SU-DHL-6 (cell line): ENCODE data around the gene ACY1.

Source experiments
- H2AFZ ChIP-seq: fragments of 200-600 bp; sonication (generic); 2 replicates; pipeline ENCODE4 v1.6.1; 2014; ENCODE audit warnings: low read depth, mild to moderate bottlenecking, moderate library complexity, mixed read lengths, antibody characterized with exemption, low read length; ENCODE audit not compliant: severe bottlenecking
- H3F3A ChIP-seq: fragments of 200-600 bp; shearing (Covaris generic); 2 replicates; pipeline ENCODE4 v1.6.0; 2016; ENCODE audit warnings: antibody characterized with exemption, mild to moderate bottlenecking; ENCODE audit not compliant: insufficient read depth
- H3K27ac ChIP-seq: fragments of 200-600 bp; sonication (generic); 2 replicates; pipeline ENCODE4 v1.5.1; 2016; ENCODE audit warnings: low read depth, mild to moderate bottlenecking, low read length, moderate library complexity, mixed read lengths
- H3K27me3 ChIP-seq: fragments of 200-600 bp; sonication (generic), shearing (Covaris generic); 2 replicates; pipeline ENCODE4 v1.6.0; 2014; ENCODE audit warnings: mild to moderate bottlenecking, low read length
- H3K36me3 ChIP-seq: fragments of 200-600 bp; sonication (generic); 2 replicates; pipeline ENCODE4 v1.6.1; 2014; ENCODE audit warnings: mild to moderate bottlenecking, low read length, mixed read lengths
- H3K4me2 ChIP-seq: fragments of 300-600, 200-600 bp; shearing (Covaris generic), sonication (generic); 2 replicates; pipeline ENCODE4 v1.6.0; 2014; ENCODE audit warnings: low read length, low read depth, mild to moderate bottlenecking; ENCODE audit not compliant: poor library complexity, severe bottlenecking
- H3K4me3 ChIP-seq: fragments of 200-600 bp; sonication (generic); 2 replicates; pipeline ENCODE4 v1.5.1; 2014; ENCODE audit warnings: antibody characterized with exemption, low read length, mild to moderate bottlenecking, mixed read lengths; ENCODE audit not compliant: insufficient read depth, poor library complexity, severe bottlenecking
- H3K79me2 ChIP-seq: fragments of 200-600 bp; sonication (generic); 2 replicates; pipeline ENCODE4 v1.6.1; 2014; ENCODE audit warnings: mild to moderate bottlenecking, low read length, moderate library complexity; ENCODE audit not compliant: insufficient read depth
- H3K9ac ChIP-seq: fragments of 200-600 bp; sonication (generic); 2 replicates; pipeline ENCODE4 v1.7.0; 2014; ENCODE audit warnings: mild to moderate bottlenecking, low read length
- H3K9me2 ChIP-seq: fragments of 200-600 bp; sonication (generic); replicated peaks from 2 replicates; pipeline ENCODE4 v1.6.1; 2014; ENCODE audit warnings: low read length; ENCODE audit not compliant: insufficient read depth
- H3K9me3 ChIP-seq: fragments of 200-600 bp; sonication (generic); 2 replicates; pipeline ENCODE4 v1.6.1; 2014; ENCODE audit warnings: low read length, mixed read lengths; ENCODE audit not compliant: insufficient read depth
- H4K20me1 ChIP-seq: fragments of 200-600 bp; sonication (generic); 2 replicates; pipeline ENCODE4 v1.6.1; 2014; ENCODE audit warnings: low read depth, mild to moderate bottlenecking, antibody characterized with exemption, low read length, moderate library complexity, mixed read lengths
- EZH2phosphoT487 ChIP-seq: fragments of 200-600 bp; sonication (generic), shearing (Covaris generic); conservative IDR thresholded peaks from 2 replicates; pipeline ENCODE4 v1.6.1; 2018; ENCODE audit warnings: mild to moderate bottlenecking, antibody characterized with exemption, low read length, moderate library complexity, mixed read lengths
- TF ChIP-seq, protein P1 (sequence below): fragments of 200-600 bp; sonication (generic); IDR thresholded peaks from one replicate; pipeline ENCODE4 v1.5.1; 2017; ENCODE audit warnings: antibody characterized with exemption, mild to moderate bottlenecking, low read length, moderate library complexity; ENCODE audit not compliant: insufficient read depth, poor library complexity, severe bottlenecking

The ACY1 gene

DNA sequence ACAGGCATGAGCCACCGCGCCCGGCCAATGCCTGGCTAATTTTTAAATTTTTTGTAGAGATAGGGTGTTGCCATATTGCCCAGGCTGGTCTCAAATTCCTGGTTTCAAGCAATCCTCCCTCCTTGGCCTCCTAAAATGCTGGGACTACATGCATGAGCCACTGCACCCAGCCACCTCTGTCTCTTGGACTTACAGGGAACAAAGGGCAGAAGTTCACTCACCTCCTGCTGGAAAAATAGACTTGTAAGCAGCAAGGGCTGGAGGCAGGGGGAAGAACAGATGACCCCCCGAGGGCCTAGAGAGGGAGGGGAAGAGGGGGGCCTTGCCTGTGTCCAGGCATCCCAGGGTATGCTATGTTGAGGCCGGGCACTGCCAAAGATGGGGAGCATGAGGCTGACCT lies 50.9 kb downstream of the ACY1 start:
- Histone ChIP-seq H3K9me2 (no peaks in the 10 kb centered on the region), H3K9ac (no peak overlapping the region), H3K9me3 (no peaks in the 10 kb centered on the region), H3K27me3 (no peaks in the 10 kb centered on the region), H2AFZ (no peak overlapping the region), H4K20me1 (no peaks in the 10 kb centered on the region), H3K79me2 (no peaks in the 10 kb centered on the region), H3F3A (no peaks in the 10 kb centered on the region), H3K4me3 (no peak overlapping the region), H3K36me3 (no peaks in the 10 kb centered on the region), H3K27ac (no peak overlapping the region), H3K4me2 (no peak overlapping the region)
- no peak for TF ChIP-seq EZH2phosphoT487

DNA sequence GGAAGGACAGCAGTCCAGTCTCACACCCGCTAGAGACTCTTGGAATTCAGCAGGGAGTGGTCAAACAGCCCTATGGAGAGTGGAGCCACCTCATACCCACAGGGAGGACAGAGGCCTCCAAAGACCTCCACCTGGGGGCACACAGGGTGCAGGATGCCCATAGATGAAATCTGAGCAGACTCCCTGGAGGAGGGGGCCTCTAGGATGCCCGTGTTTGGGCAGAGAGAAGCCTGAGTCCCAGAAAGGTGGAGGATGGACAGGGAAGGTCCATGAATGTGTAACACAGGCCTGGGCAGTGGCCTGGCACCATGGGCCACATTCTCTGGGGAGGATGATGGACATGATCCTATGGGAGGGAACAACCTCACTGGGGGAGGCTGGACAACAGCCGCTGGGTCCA lies 51.3 kb downstream of the ACY1 start:
- TF ChIP-seq EZH2phosphoT487, result no peak
- TF ChIP-seq, protein P1, sequence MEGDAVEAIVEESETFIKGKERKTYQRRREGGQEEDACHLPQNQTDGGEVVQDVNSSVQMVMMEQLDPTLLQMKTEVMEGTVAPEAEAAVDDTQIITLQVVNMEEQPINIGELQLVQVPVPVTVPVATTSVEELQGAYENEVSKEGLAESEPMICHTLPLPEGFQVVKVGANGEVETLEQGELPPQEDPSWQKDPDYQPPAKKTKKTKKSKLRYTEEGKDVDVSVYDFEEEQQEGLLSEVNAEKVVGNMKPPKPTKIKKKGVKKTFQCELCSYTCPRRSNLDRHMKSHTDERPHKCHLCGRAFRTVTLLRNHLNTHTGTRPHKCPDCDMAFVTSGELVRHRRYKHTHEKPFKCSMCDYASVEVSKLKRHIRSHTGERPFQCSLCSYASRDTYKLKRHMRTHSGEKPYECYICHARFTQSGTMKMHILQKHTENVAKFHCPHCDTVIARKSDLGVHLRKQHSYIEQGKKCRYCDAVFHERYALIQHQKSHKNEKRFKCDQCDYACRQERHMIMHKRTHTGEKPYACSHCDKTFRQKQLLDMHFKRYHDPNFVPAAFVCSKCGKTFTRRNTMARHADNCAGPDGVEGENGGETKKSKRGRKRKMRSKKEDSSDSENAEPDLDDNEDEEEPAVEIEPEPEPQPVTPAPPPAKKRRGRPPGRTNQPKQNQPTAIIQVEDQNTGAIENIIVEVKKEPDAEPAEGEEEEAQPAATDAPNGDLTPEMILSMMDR, result no peak

DNA sequence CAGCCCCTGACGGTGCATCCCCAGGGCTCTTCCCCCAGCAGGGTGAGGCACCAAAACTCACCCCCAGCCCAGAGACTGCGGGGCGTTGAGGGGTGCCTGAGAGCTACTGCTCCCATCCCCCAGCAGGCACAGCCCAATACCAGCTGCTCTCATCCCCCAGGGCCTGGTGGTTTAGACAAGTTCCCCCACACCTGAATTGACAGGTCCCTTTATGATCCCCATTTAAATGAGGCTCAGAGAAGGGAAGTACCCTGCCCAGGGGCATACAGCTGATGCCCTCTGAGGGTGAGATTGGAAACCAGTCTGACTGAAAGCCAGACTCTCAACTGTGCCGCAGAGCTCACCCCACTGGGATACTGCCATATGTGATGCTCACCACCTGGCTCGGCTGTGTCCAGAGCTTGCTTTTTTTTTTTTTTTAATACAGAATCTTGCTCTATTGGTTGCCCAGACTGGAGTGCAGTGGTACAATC lies 52.9 kb downstream of the ACY1 start:
- Histone ChIP-seq H3F3A (no peaks in the 10 kb centered on the region), H3K79me2 (no peaks in the 10 kb centered on the region), H3K27me3 (no peaks in the 10 kb centered on the region), H4K20me1 (no peaks in the 10 kb centered on the region), H3K36me3 (no peaks in the 10 kb centered on the region), H3K9me3 (no peaks in the 10 kb centered on the region), H3K4me2 (no peak overlapping the region), H2AFZ (no peak overlapping the region), H3K27ac (no peak overlapping the region), H3K9me2 (no peaks in the 10 kb centered on the region), H3K4me3 (no peak overlapping the region), H3K9ac (no peak overlapping the region)
- no peak for TF ChIP-seq EZH2phosphoT487
- TF ChIP-seq, protein P1, result no peak

More for the DNA sequence above, 51.3 kb downstream of the ACY1 start:
- no peak overlapping the region for H3K4me2 ChIP-seq
- H2AFZ ChIP-seq, result no peak overlapping the region
- H3K79me2 ChIP-seq, result no peaks in the 10 kb centered on the region
- H3K36me3 ChIP-seq, result no peaks in the 10 kb centered on the region
- H3K9ac ChIP-seq, result no peak overlapping the region
- H3K9me3 ChIP-seq, result no peaks in the 10 kb centered on the region
- no peaks in the 10 kb centered on the region for H3F3A ChIP-seq
- H3K4me3 ChIP-seq, result no peak overlapping the region
- H3K9me2 ChIP-seq, result no peaks in the 10 kb centered on the region
- no peak overlapping the region for H3K27ac ChIP-seq
- no peaks in the 10 kb centered on the region for H3K27me3 ChIP-seq
- no peaks in the 10 kb centered on the region for H4K20me1 ChIP-seq

DNA sequence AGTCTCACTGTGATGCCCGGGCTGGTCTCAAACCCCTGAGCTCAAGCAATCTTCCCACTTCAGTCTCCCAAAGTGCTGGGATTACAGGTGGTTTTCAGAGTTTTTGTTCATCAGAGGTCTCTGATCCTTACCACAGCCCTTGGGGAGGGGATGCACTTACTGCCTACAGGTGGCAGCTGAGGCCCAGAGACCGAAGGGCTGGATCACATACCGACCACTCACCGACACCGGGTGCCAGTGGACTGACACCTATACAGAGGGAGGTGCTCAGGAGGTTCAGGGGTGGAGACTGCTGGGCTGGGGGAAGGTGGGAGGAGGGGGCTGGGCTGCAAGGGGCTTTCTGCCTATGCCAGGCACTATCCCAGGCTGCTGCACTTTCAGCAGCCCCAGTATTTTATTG lies 53.5 kb downstream of the ACY1 start:
- Histone ChIP-seq H3K9ac (no peak overlapping the region), H3K79me2 (no peaks in the 10 kb centered on the region), H2AFZ (no peak overlapping the region), H3K27me3 (no peaks in the 10 kb centered on the region), H3K36me3 (no peaks in the 10 kb centered on the region), H4K20me1 (no peaks in the 10 kb centered on the region), H3K4me2 (no peak overlapping the region), H3K4me3 (no peak overlapping the region), H3K9me2 (no peaks in the 10 kb centered on the region), H3F3A (no peaks in the 10 kb centered on the region), H3K27ac (no peak overlapping the region), H3K9me3 (no peaks in the 10 kb centered on the region)
- TF ChIP-seq, protein P1, result no peak
- no peak for TF ChIP-seq EZH2phosphoT487
